Measurements from ENCODE around the gene ANKLE1. TPM values are rescaled to one million over a fixed set of nuclear protein-coding genes. Genes with fewer than 3 reads are reported as not detected.

The ANKLE1 gene
- 0.38 to 0.57 TPM (median 0.53 TPM) in 3 replicates for total RNA-seq
- long read RNA-seq: 0 reads

- H3K36me3 Mint-ChIP-seq (ENCODE audit: low read depth): peaks cover 7% of the 10 kb centered on the region
- H3K9me3 Mint-ChIP-seq (ENCODE audit: low read depth): no peaks in the 10 kb centered on the region
- H3K4me1 Mint-ChIP-seq (ENCODE audit: low read depth): peaks cover 9% of the 10 kb centered on the region
- H3K27ac Mint-ChIP-seq (ENCODE audit: unreplicated experiment): no peak within 1 kb of the TSS
- no peaks in the 10 kb centered on the region for H3K27me3 Mint-ChIP-seq (ENCODE audit: low read depth)
- no peak for DNase-seq (ENCODE audit: low spot score)
- TF ChIP-seq CTCF (IDR thresholded peaks at IDR 0.05): no peak
- H3K4me3 Mint-ChIP-seq (ENCODE audit: unreplicated experiment): peak within 1 kb of the TSS; percentile 62
Observed at GRCh38 chr19:17281391-17282304, at the start of gene ANKLE1. Gene ANKLE1 (plus strand): TSS chr19:17281901. CDS start chr19:17281921, 20 bp downstream.

- TF ChIP-seq CTCF (IDR thresholded peaks at IDR 0.05): no peak
- Mint-ChIP-seq H3K9me3 (ENCODE audit: low read depth) (no peaks in the 10 kb centered on the region), H3K36me3 (ENCODE audit: low read depth) (peaks cover 4% of the 10 kb centered on the region), H3K27ac (ENCODE audit: unreplicated experiment) (no peak overlapping the region), H3K4me1 (ENCODE audit: low read depth) (peaks cover 8% of the 10 kb centered on the region), H3K27me3 (ENCODE audit: low read depth) (no peaks in the 10 kb centered on the region), H3K4me3 (ENCODE audit: unreplicated experiment) (no peak overlapping the region)
- DNase-seq (ENCODE audit: low spot score): no peak
Observed at GRCh38 chr19:17232258-17232657, 49.4 kb upstream of the ANKLE1 start.

GRCh38 chr19:17234911-17235299 lies 46.8 kb upstream of the ANKLE1 start:
- Mint-ChIP-seq H3K9me3 (ENCODE audit: low read depth) (no peaks in the 10 kb centered on the region), H3K4me1 (ENCODE audit: low read depth) (peaks cover 4% of the 10 kb centered on the region), H3K4me3 (ENCODE audit: unreplicated experiment) (peak overlapping the region; percentile 69), H3K27me3 (ENCODE audit: low read depth) (no peaks in the 10 kb centered on the region), H3K36me3 (ENCODE audit: low read depth) (peaks cover 8% of the 10 kb centered on the region), H3K27ac (ENCODE audit: unreplicated experiment) (peak overlapping the region; percentile 65)
- no peak for DNase-seq (ENCODE audit: low spot score)
- TF ChIP-seq CTCF (IDR thresholded peaks at IDR 0.05): no peak

GRCh38 chr19:17235300-17235970 lies 46.3 kb upstream of the ANKLE1 start:
- Mint-ChIP-seq H3K36me3 (ENCODE audit: low read depth) (peaks cover 8% of the 10 kb centered on the region), H3K4me1 (ENCODE audit: low read depth) (peaks cover 4% of the 10 kb centered on the region), H3K27me3 (ENCODE audit: low read depth) (no peaks in the 10 kb centered on the region), H3K4me3 (ENCODE audit: unreplicated experiment) (peak overlapping the region; percentile 69), H3K27ac (ENCODE audit: unreplicated experiment) (peak overlapping the region; percentile 65), H3K9me3 (ENCODE audit: low read depth) (no peaks in the 10 kb centered on the region)
- TF ChIP-seq CTCF (IDR thresholded peaks at IDR 0.05): peak; percentile 80
- no peak for DNase-seq (ENCODE audit: low spot score)

GRCh38 chr19:17235971-17236777 lies 45.5 kb upstream of the ANKLE1 start:
- Mint-ChIP-seq H3K4me1 (ENCODE audit: low read depth) (peaks cover 7% of the 10 kb centered on the region), H3K27me3 (ENCODE audit: low read depth) (no peaks in the 10 kb centered on the region), H3K27ac (ENCODE audit: unreplicated experiment) (no peak overlapping the region), H3K36me3 (ENCODE audit: low read depth) (peaks cover 8% of the 10 kb centered on the region), H3K9me3 (ENCODE audit: low read depth) (no peaks in the 10 kb centered on the region), H3K4me3 (ENCODE audit: unreplicated experiment) (peak overlapping the region; percentile 44)
- no peak for DNase-seq (ENCODE audit: low spot score)
- no peak for TF ChIP-seq CTCF (IDR thresholded peaks at IDR 0.05)

Measured in chondrocyte (in vitro differentiated cells).